Activated CD8-positive, alpha-beta memory T cell treated with anti-CD3 and anti-CD28 coated beads for 4 hours (primary cell): ENCODE data around the gene FAM177B.

Source experiments
- DNase-seq, 2 donors: peaks; one replicate each; pipeline ENCODE4 v3.0.0-alpha.2; 2020; ENCODE audit warnings: low read depth in 2 of 2

Gene FAM177B

DNA sequence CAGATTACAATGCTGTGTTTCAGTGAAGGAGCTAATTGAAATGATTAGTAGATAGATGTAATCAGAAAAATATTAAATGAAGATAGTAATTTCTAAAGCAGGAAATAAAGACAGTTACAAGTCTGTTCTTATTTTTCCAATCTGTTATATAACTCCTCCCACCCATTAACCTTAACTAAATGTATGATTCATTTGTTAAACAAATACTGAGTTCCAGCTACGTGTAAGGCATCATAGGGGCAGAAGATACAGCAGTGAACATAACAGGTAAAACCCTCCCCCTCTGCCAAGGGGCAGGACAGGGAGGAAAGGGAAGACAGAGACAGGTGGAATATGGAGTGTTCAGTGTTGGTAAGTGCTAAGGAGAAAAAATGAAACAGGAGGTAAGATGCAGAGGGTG, at the start of gene FAM177B:
Gene FAM177B (plus strand): TSS at position 231 of the 400 bp plus-strand sequence. CDS start 9,344 bp downstream, outside the sequence.
- no peak for DNase-seq

GRCh38 chr1:222691016-222691415, 46.0 kb upstream of the FAM177B start:
- no peak for DNase-seq

DNA sequence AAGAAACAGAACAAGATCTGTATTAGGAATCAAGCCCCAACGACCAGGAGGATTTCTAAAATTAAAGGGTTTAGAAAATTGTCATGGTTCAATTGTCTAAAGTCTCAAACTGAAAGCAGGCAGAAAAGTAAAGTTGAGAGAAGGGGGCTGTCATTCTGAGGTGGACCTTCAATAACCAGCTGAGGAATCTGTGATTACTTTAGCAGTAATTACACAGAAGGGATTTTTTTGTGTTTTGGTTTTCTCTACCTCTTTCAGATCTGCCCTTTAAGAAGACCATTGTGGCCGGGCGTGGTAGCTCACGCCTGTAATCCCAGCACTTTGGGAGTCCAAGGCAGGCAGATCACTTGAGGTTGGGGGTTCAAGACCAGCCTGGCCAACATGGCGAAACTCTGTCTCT, 42.1 kb upstream of the FAM177B start:
- no peak for DNase-seq

GRCh38 chr1:222696741-222697140, 40.3 kb upstream of the FAM177B start:
- DNase-seq, result no peak

- no peak for DNase-seq
Measured at GRCh38 chr1:222697203-222697602, 39.8 kb upstream of the FAM177B start.

DNA sequence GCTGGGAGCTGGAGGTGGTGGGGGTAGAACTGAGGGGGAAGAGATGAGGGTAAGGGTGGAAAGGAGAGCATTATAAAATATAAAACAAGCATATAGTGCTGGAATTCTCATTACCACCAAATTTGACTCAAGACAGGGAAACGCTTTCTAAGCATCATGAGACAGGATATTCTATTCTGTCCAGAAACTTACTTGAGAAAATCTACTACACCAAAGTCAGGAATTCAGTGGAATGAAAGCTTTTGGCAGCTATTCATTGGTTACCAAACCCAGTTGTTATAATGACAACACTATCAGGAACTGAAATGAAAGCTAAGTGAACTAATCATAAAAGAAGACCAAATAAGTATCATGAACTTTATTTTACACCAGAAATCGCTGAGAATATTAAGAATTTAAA, 39.2 kb upstream of the FAM177B start:
- no peak for DNase-seq

DNA sequence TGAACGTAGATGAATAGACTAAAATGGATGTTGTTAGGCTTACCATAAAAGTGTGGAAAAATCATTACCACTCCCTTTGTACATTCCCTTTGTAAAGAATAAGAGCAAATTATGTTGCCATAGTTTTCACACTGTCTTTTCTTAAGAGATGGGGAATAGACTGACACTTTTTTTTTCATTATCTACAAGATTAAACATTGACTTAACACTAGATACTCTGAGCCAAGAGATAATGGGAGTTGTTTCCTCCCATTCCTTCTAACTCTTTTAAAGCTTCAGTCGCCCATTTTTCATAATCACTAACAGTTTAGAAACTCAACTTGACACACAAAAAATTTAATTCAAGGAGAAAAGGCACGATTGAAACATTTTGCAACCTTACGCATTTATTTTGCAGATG, 34.8 kb upstream of the FAM177B start:
- no peak for DNase-seq

- DNase-seq, result no peak
Measured at GRCh38 chr1:222704260-222704659, 32.7 kb upstream of the FAM177B start.

DNA sequence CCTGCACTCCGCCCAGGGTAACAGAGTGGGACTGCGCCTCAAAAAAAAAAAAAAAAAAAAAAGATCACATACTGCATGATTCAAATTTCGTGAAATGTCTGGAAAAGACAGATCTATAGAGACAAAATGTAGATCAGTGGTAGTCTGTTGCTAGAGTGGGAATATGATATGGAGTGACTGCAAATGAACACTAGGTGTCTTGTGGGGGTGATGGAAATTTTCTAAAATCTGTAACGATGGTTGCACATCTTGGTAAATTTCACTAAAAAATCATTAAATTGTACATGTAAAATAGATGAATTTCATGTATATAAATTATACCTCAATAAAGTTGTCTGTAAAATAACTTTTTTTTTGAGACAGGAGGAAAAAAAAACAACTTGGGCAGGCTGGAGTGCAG, 30.2 kb upstream of the FAM177B start:
- no peak for DNase-seq

DNA sequence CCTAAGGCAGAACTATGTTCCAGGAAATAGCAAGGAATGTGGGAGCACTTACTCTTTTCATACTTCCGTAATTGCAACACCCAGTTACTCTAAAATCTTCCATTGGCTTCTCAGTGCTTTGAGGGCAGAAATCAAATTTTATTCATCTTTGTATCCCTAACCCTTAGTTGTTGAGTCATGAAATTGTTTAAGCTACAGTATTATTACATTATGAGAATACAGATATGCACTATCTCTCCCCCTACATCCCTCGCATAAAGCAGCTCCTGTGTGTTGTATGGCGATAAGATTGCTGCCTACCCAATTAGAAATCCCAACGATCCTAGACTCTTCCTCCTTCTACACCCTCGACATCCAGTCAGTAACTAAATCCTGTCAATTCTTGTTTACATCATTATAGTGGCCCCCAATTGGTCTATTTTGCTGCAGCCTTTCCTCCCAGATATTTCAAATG, 27.3 kb upstream of the FAM177B start:
- DNase-seq, result no peak

DNA sequence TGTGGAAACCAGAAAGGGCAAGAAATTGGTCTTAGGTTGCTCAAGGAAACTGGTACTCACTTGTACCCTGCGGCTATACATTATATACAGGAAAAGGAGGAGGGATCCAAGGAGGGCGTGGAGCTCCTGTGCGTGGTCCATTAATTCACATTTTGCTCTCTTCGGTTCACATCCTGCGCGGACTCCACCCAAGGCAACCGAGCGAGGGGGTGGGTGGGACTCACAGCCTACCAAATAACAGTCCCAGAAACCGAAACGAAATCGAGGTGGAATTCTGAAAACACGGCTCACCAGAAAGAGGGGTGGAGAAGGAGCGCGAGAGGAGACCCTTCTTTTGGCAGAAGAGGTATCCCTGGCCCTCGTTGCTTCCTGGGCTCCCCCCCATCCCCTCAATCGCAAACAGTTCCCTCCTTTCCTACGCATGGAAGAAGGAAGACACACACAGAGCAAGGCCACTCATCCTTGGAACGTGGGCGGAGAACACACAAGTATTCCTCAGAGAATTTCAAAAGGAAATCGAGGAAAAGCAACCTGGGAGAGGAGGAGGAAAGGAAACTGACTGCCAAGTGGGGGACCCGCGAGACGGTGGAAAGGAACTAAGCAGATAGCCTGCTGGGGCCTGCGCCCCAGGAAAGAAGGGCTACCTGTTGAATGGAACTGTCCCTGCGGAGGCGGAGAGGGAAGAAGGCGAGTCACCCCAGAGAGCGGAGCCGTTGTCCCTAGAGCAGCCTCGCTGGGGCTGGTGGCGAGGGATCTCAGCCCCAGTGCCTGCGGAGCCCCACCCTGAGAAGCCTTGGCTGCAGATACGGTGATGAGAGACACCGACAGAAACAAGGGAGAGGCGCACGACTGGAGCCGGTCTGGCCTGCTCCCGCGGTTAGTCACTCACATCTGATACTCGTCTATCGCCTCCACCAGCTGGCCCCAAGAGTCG, 25.4 kb upstream of the FAM177B start:
- peak; percentile 22 to 32 for DNase-seq

DNA sequence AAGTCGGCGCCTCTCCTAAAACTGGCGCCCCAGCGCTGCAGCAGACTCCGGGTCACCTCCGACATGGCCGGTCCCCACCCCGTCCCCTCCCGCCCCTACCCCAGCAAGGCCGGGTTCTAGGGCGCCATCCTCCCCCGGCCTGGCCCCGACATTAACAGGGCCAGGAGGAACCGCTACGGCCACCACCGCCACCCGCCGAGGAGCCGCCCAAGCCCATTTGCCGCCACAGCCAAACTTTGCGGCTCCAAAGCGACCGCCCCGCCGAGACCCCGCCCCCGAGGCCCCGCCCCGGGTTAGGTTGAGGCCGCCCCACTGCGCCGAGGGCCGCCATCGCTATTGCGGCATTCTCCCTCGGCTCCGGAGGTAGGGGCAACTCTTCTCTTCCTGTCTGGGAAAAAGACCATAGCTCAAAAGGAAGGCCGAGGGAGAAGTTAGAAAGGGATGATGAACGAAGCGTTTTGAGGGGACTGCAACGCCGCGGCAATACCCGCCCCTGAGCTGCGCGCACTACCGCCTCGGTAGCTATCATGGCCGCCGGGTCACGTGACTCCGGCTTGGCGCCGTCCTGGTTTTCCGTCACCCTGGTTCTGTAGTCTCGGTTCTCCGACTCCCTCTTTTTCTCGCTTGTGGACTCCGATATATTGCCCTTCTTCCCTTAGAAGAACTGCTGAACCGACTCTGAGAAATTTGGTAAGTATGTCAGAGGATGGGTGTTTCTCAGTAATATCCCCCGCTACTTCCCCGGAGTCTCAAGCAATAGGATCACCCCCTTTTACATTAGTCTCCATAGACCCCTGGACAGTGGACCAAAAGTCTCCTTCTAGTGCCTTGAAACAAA, 24.5 kb upstream of the FAM177B start, which contains the start of the genes AIDA and BROX:
Gene AIDA (minus strand): TSS at position 239 of the 838 bp plus-strand sequence. CDS start 174 bp downstream, at position 65.
Gene BROX (plus strand): TSS at position 312 of the 838 bp plus-strand sequence. CDS start 3,136 bp downstream, outside the sequence.
- peak; percentile 87 to 94 for DNase-seq

DNA sequence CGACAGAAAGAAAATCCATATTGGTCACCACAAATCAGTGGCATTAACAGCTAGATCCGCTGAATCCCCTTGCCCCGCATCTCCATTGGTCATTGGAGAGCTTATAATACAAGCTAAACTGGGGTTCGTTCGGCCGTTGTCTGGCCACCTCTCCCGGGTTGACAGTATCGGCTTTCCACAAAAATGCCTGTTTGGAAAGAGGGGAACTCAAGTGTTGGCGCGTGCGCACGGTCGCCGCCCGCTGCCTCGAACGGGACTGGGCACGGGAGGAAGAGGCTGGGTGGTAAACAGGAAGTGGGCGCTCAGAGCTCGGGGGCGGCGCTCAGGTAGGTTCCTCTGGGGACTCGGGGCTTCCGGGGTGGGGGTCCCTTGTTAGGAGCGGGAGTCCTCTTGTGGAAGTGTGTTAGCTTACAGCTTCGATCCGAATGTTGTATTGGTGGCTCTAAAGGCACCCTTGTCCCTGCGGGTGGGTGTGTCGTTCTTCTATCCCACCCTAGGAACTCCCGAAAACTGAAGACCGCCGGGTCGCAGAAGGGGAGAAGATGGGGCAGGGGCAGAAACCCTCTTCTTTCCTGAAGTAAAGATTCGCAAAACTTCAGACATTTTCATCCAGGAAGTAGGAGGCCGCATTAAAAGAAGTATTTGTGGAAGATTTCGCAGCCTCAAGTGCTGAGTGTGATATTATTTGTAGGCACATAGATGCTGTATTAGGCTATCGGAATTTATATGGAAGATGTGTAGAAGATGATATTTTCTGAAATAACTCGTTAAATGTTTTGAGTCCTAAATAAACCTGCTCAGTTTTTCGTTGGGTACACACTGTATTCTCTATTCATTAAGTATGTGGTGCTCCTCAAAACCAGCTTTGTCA, 23.7 kb upstream of the FAM177B start:
- DNase-seq, result peak; percentile 85 to 86

DNA sequence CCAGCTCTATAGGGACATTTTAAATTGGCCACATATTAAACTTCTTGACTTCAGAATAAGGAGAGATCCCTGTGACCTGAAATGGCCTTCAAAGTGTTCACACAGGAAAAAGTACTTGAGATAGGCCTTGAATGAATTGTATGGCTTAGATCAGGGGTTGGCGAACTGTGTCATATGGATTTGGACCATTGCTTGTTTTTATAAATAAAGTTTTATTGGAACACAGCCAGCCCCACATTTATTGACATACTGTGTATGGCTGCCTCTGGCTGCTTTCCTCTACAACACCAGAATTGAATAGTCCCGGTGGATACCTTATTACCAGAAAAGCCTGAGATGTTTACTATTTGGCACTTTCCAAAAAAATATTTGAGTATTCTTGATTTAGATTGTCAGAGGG, 20.6 kb upstream of the FAM177B start:
- DNase-seq, result no peak

GRCh38 chr1:222728746-222729145, 8.3 kb upstream of the FAM177B start:
- no peak for DNase-seq

DNA sequence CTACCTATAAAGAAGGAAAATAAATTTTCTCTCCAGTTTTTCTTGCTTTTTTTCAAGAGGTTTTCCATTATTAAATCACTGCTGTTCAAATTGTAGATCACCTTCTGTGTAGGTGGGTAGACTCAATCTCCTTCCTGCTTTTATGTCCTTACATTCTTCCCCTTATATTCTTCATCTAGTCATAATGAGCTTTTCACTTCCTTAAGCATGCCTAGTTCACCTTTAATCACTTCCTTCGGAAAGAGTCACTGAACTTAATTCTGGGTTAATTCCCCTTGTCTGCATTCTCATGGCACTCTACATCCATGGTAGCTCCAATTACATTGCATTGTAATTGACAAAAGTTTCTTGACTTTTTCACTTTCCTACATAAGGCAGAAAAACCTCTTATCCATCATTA, 6.1 kb upstream of the FAM177B start:
- no peak for DNase-seq

- DNase-seq, result no peak
Measured at GRCh38 chr1:222732216-222733159, 4.5 kb upstream of the FAM177B start.

DNA sequence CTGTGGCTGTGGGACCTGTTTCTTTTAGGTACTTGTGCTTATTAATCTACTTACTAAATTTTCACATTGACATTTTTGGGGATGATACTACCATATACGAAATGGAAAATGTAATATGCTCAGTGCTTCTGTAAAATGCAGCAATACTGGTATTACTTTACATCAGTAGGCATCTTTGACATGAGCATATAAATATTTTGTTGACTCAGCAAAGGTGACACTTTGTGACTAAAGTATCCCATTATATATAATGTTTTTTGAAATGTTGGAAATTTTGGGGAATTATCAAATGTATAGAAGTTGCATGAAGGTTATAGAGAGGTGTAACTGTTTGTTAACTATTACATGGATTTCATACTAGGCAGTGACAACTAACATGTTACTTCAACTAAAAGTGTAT, 2.3 kb upstream of the FAM177B start:
- DNase-seq, result no peak

GRCh38 chr1:222736470-222736869, 532 bp upstream of the FAM177B start:
- no peak for DNase-seq

GRCh38 chr1:222739465-222739864, 2.5 kb downstream of the FAM177B start:
- no peak for DNase-seq
